ENCODE measurements around the gene RNF212B. TPM values are rescaled to one million over a fixed set of nuclear protein-coding genes. Genes with fewer than 3 reads are reported as not detected.

The RNF212B gene
- total RNA-seq, 8 experiments from 2014 or later = not detected

- Histone ChIP-seq H3K27ac (peak overlapping the region; percentile 91 to 97), H3K4me1 (replicated peaks in 1 of 2) (peaks cover 16 to 17% of the 10 kb centered on the region in 2 donors), H3K4me3 (peak overlapping the region; percentile 65 to 86 (median 72))
- in situ Hi-C loops (cut with MboI; ENCODE audit: low pct_unique_long_range_greater_than_20kb in 2 of 9, low sequenced_read_pairs in 9 of 9, unreplicated experiment in 9 of 9) = loop anchor here in 6 of 9 experiments (10.0 to 25.0 kb wide), 3 partner anchors 53 to 240 kb away; partner anchors contain the start of genes THTPA (in 5 of the 6), ZFHX2 (in 5 of the 6), AP1G2 (in 4 of the 6) and CMTM5 (in 1 of the 6)
- WGBS, 10 experiments = 0 to 6% (median 0%) methylated on average over 4 to 14 of the region's 64 CpGs; no CpG with 5 or more reads in 3 of the 10 experiments
- ATAC-seq (replicated peaks in 6 of 8) = peak; percentile 3 to 29 (median 6)
Measured at GRCh38 chr14:23321572-23322547, 84.1 kb downstream of the RNF212B start.

Other genes with a start within 250 kb of the RNF212B start
- 10 to 100 TPM in 1 of 8 experiments, 1 to 10 TPM in 7; 6.1 to 11.9 (median 7.1) TPM for gene C14orf93, start 227.8 kb upstream of the RNF212B start, total RNA-seq
- gene PSMB5, start 203.0 kb upstream of the RNF212B start, total RNA-seq = 100 to 1,000 TPM; 109 to 312 (median 143) TPM
- under 1 TPM in 6 of 8 experiments, not detected in 2; 0.05 to 0.76 (median 0.17) TPM for gene PSMB11, start 195.7 kb upstream of the RNF212B start, total RNA-seq
- 10 to 100 TPM in 4 of 8 experiments, 1 to 10 TPM in 4; 5.3 to 24.4 (median 11.0) TPM for gene CDH24, start 180.4 kb upstream of the RNF212B start, total RNA-seq
- 100 to 1,000 TPM in 4 of 8 experiments, 10 to 100 TPM in 4; 52.2 to 315 (median 121) TPM for gene ACIN1, start 142.8 kb upstream of the RNF212B start, total RNA-seq
- 100 to 1,000 TPM in 1 of 8 experiments, 10 to 100 TPM in 7; 13.4 to 113 (median 35.1) TPM for gene C14orf119, start 142.4 kb upstream of the RNF212B start, total RNA-seq
- gene CIROP, start 132.9 kb upstream of the RNF212B start, total RNA-seq = under 1 TPM in 6 of 8 experiments, not detected in 2; 0.05 to 0.22 (median 0.18) TPM
- gene CEBPE, start 118.7 kb upstream of the RNF212B start, total RNA-seq = 1 to 10 TPM in 1 of 8 experiments, under 1 TPM in 1, not detected in 6; 0.52 to 1.6 TPM
- gene SLC7A8, start 54.3 kb upstream of the RNF212B start, total RNA-seq = 10 to 100 TPM in 3 of 8 experiments, 1 to 10 TPM in 4, under 1 TPM in 1; 0.96 to 55.9 (median 3.4) TPM
- 1 to 10 TPM; 3.5 to 9.9 (median 7.4) TPM for gene HOMEZ, start 48.2 kb downstream of the RNF212B start, total RNA-seq
- 10 to 100 TPM in 6 of 8 experiments, 1 to 10 TPM in 2; 6.1 to 21.3 (median 12.6) TPM for gene PPP1R3E, start 64.9 kb downstream of the RNF212B start, total RNA-seq
- 10 to 100 TPM; 12.6 to 37.7 (median 19.0) TPM for gene BCL2L2, start 68.9 kb downstream of the RNF212B start, total RNA-seq
- 100 to 1,000 TPM in 4 of 8 experiments, 10 to 100 TPM in 4; 57.2 to 162 (median 91.9) TPM for gene PABPN1, start 83.5 kb downstream of the RNF212B start, total RNA-seq
- 100 to 1,000 TPM in 1 of 8 experiments, 10 to 100 TPM in 4, 1 to 10 TPM in 3; 3.1 to 110 (median 39.3) TPM for gene SLC22A17, start 115.0 kb downstream of the RNF212B start, total RNA-seq
- gene EFS, start 127.2 kb downstream of the RNF212B start, total RNA-seq = 1 to 10 TPM; 1.0 to 9.6 (median 2.8) TPM
- under 1 TPM in 4 of 8 experiments, not detected in 4; 0.14 to 0.66 (median 0.44) TPM for gene IL25, start 134.9 kb downstream of the RNF212B start, total RNA-seq
- 1 to 10 TPM in 1 of 8 experiments, under 1 TPM in 6, not detected in 1; 0.05 to 2.0 (median 0.40) TPM for gene CMTM5, start 139.1 kb downstream of the RNF212B start, total RNA-seq
- gene MYH6, start 170.3 kb downstream of the RNF212B start, total RNA-seq = under 1 TPM in 5 of 8 experiments, not detected in 3; 0.05 to 0.47 (median 0.14) TPM
- gene MYH7, start 197.7 kb downstream of the RNF212B start, total RNA-seq = under 1 TPM in 7 of 8 experiments, not detected in 1; 0.04 to 0.93 (median 0.14) TPM
- 10 to 100 TPM; 38.1 to 67.6 (median 56.4) TPM for gene NGDN, start 231.8 kb downstream of the RNF212B start, total RNA-seq